CD14-positive monocyte (primary cell): ENCODE results near the gene LAMC3. TPM values are rescaled to one million over a fixed set of nuclear protein-coding genes. Genes with fewer than 3 reads are reported as not detected.

Experiments
- DNase-seq, 3 donors: peaks; one replicate each; pipeline ENCODE4 v3.0.0-alpha.2; 2011 to 2022
- H2AFZ ChIP-seq: 2 replicates; pipeline ENCODE4 v1.6.0; 2012; ENCODE audit warnings: mild to moderate bottlenecking, low read depth, low read length, inconsistent platforms; ENCODE audit not compliant: insufficient read depth, poor library complexity, severe bottlenecking
- H3K27ac ChIP-seq, 2 donors: 1 replicate in 1 of 2; 2 replicates in 1 of 2; pipeline ENCODE4 v1.5.1; 2012 to 2013; ENCODE audit warnings: low read length in 2 of 2, control low read depth in 1 of 2, inconsistent platforms in 1 of 2, low read depth in 1 of 2, mild to moderate bottlenecking in 1 of 2
- H3K27me3 ChIP-seq, 2 donors: one replicate each; pipeline versions ENCODE4 v1.6.0 to v1.6.1; 2011 to 2013; ENCODE audit warnings: low read length in 2 of 2; ENCODE audit not compliant: control insufficient read depth in 2 of 2, insufficient read depth in 2 of 2
- H3K36me3 ChIP-seq, 2 donors: replicated peaks in 1 of 2; 1 replicate in 1 of 2; 2 replicates in 1 of 2; pipeline versions ENCODE4 v1.5.1 to v1.6.1; 2012 to 2013; ENCODE audit warnings: low read length in 2 of 2, control low read depth in 1 of 2, inconsistent platforms in 1 of 2, mild to moderate bottlenecking in 1 of 2; ENCODE audit not compliant: insufficient read depth in 2 of 2, control insufficient read depth in 1 of 2
- H3K4me1 ChIP-seq, 2 donors: 1 replicate in 1 of 2; 2 replicates in 1 of 2; pipeline versions ENCODE4 v1.5.1 to v1.6.1; 2012 to 2013; ENCODE audit warnings: low read length in 2 of 2, control low read depth in 1 of 2, inconsistent platforms in 1 of 2, mild to moderate bottlenecking in 1 of 2, moderate library complexity in 1 of 2; ENCODE audit not compliant: insufficient read depth in 2 of 2, control insufficient read depth in 1 of 2
- H3K4me2 ChIP-seq: replicated peaks from 2 replicates; pipeline ENCODE3; 2012; ENCODE audit warnings: low read length, moderate library complexity, mild to moderate bottlenecking; ENCODE audit not compliant: poor library complexity, severe bottlenecking; ENCODE audit errors: extremely low read depth
- H3K4me3 ChIP-seq, 3 experiments: fragments of 200-600 bp in 1 of 3; sonication (generic) in 1 of 3; replicated peaks in 1 of 3; 1 replicate in 2 of 3; 2 replicates in 1 of 3; pipeline ENCODE4 v1.5.1; 2011 to 2013; ENCODE audit warnings: low read length in 3 of 3, mild to moderate bottlenecking in 3 of 3, control low read depth in 2 of 3, low read depth in 2 of 3, inconsistent platforms in 1 of 3, moderate library complexity in 1 of 3
- H3K79me2 ChIP-seq: 2 replicates; pipeline ENCODE4 v1.6.0; 2012; ENCODE audit warnings: mild to moderate bottlenecking, control low read depth, inconsistent platforms, low read length, moderate library complexity; ENCODE audit not compliant: insufficient read depth
- H3K9ac ChIP-seq: 2 replicates; pipeline ENCODE4 v1.6.0; 2017; ENCODE audit warnings: low read length, mild to moderate bottlenecking; ENCODE audit not compliant: insufficient read depth, poor library complexity, severe bottlenecking
- H3K9me3 ChIP-seq, 2 donors: replicated peaks in 1 of 2; 1 replicate in 1 of 2; 2 replicates in 1 of 2; pipeline versions ENCODE4 v1.5.1 to v1.6.1; 2012 to 2013; ENCODE audit warnings: low read length in 2 of 2, control low read depth in 1 of 2; ENCODE audit not compliant: control insufficient read depth in 1 of 2, insufficient read depth in 1 of 2
- H4K20me1 ChIP-seq: 2 replicates; pipeline ENCODE4 v1.6.0; 2012; ENCODE audit warnings: mild to moderate bottlenecking, low read length, control low read depth, moderate library complexity; ENCODE audit not compliant: insufficient read depth
- H3K27ac Mint-ChIP-seq, 7 donors: one replicate each; pipeline ENCODE4 v1.8.0; 2020; ENCODE audit warnings: mild to moderate bottlenecking in 7 of 7, mixed read lengths in 7 of 7, moderate library complexity in 6 of 7, inconsistent platforms in 2 of 7
- H3K27me3 Mint-ChIP-seq, 3 donors: one replicate each; pipeline ENCODE4 v1.8.0; 2021 to 2022; ENCODE audit warnings: low read depth in 3 of 3, mild to moderate bottlenecking in 3 of 3, mixed read lengths in 3 of 3, moderate library complexity in 3 of 3, inconsistent platforms in 1 of 3
- H3K36me3 Mint-ChIP-seq, 2 donors: one replicate each; pipeline ENCODE4 v1.8.0; 2020; ENCODE audit warnings: mixed read lengths in 2 of 2, inconsistent platforms in 1 of 2, mild to moderate bottlenecking in 1 of 2
- H3K4me1 Mint-ChIP-seq: one replicate; pipeline ENCODE4 v1.8.0; 2020; ENCODE audit warnings: mild to moderate bottlenecking, mixed read lengths
- H3K4me3 Mint-ChIP-seq, 2 donors: one replicate each; pipeline ENCODE4 v1.8.0; 2020; ENCODE audit warnings: mild to moderate bottlenecking in 2 of 2, mixed read lengths in 2 of 2, moderate library complexity in 1 of 2
- H3K9me3 Mint-ChIP-seq, 7 donors: one replicate each; pipeline ENCODE4 v1.8.0; 2020 to 2022; ENCODE audit warnings: mixed read lengths in 7 of 7, mild to moderate bottlenecking in 6 of 7, moderate library complexity in 6 of 7, inconsistent platforms in 2 of 7
- WGBS: methylation state at CpG from one replicate; pipeline ENCODE4 v1.1.5; 2013; ENCODE audit warnings: missing lambda C conversion rate; ENCODE audit not compliant: insufficient coverage; 5-methylcytosine and 5-hydroxymethylcytosine counted together
- intact Hi-C, 2 donors: fragments of 100-400 bp; cut with micrococcal nuclease; formaldehyde crosslinking; loops; one replicate each; pipeline versions ENCODE4 v1.15.0 to v1.15.1; 2023
- polyA plus RNA-seq, 3 donors: library from polyadenylated mRNA; depleted of rRNA in 1 of 3; unstranded in 2 of 3; stranded (reverse) in 1 of 3; fragments of 300-500 nt in 2 of 3; fragments of >200 nt in 1 of 3; fragmentation: Illumina TruSeq in 2 of 3; gene quantifications; 1 replicate in 2 of 3; 2 replicates in 1 of 3; pipeline ENCODE4 v1.2.3, GENCODE V29; 2012 to 2021
- TF ChIP-seq, protein P1 (sequence below): fragments of 200-600 bp; IDR thresholded peaks from one replicate; pipeline ENCODE4 v1.8.0; 2022; ENCODE audit warnings: antibody characterized with exemption, mild to moderate bottlenecking

The LAMC3 gene
- polyA plus RNA-seq, 3 donors = 0.19 TPM; not detected in 2

DNA sequence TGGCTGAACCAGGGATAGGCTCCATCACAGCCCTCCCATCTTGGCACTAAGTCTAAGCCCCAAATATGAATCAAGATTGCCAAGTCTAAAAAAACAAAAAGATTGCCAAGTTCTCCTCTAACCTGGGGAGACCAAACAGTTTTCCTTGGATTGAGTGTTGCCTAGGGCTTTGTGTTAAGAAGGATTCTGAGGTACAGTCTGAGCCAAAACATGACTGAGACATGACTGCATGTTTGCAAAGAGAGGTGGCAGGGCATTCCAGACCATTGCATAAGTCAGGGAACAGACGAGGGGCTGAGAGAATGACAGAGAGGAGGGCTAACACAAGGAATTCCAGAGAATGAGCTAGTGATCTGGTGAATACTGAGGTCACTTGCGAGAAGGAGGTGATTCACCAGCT lies 11.4 kb downstream of the LAMC3 start:
- Histone ChIP-seq H3K9me3 (no peaks in the 10 kb centered on the region), H3K36me3 (no peaks in the 10 kb centered on the region), H3K27ac (no peak overlapping the region), H3K79me2 (no peaks in the 10 kb centered on the region), H3K4me1 (no peaks in the 10 kb centered on the region), H3K9ac (no peak overlapping the region), H2AFZ (no peak overlapping the region), H3K4me2 (no peak overlapping the region), H3K27me3 (peaks cover 0 to 5% of the 10 kb centered on the region in 2 donors), H4K20me1 (no peaks in the 10 kb centered on the region), H3K4me3 (no peak overlapping the region)
- Mint-ChIP-seq H3K4me3 (no peak overlapping the region), H3K36me3 (no peaks in the 10 kb centered on the region), H3K4me1 (no peaks in the 10 kb centered on the region), H3K27me3 (peaks cover 2 to 14% (median 8%) of the 10 kb centered on the region in 3 donors), H3K9me3 (peaks cover 0 to 4% (median 0%) of the 10 kb centered on the region in 7 donors), H3K27ac (no peak overlapping the region)
- intact Hi-C loops = no loop called here
- DNase-seq = no peak
- TF ChIP-seq, protein P1, sequence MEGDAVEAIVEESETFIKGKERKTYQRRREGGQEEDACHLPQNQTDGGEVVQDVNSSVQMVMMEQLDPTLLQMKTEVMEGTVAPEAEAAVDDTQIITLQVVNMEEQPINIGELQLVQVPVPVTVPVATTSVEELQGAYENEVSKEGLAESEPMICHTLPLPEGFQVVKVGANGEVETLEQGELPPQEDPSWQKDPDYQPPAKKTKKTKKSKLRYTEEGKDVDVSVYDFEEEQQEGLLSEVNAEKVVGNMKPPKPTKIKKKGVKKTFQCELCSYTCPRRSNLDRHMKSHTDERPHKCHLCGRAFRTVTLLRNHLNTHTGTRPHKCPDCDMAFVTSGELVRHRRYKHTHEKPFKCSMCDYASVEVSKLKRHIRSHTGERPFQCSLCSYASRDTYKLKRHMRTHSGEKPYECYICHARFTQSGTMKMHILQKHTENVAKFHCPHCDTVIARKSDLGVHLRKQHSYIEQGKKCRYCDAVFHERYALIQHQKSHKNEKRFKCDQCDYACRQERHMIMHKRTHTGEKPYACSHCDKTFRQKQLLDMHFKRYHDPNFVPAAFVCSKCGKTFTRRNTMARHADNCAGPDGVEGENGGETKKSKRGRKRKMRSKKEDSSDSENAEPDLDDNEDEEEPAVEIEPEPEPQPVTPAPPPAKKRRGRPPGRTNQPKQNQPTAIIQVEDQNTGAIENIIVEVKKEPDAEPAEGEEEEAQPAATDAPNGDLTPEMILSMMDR = no peak
- 67% methylated on average over 1 of the region's 2 CpGs for WGBS

DNA sequence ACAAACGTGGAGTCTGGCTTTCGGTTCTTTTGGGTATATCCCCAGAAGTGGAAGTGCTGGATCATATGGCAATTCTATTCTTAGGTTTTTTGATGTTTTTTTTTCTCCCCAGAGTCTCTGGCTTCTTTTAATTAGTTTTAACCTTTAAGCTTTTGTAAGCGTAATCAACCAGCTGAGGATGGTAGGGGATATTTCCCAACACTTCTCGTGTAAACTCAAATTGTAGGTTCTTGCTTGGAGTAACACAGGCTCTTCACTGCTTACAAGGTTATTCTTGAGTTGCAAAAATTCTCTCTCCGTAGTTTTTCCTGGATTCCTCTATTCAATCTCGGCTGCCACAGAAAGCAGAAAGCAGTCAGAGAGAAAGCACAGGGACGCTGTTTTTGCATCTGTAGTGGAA lies 11.9 kb downstream of the LAMC3 start:
- Mint-ChIP-seq H3K4me1 (no peaks in the 10 kb centered on the region), H3K36me3 (no peaks in the 10 kb centered on the region), H3K9me3 (peaks cover 0 to 4% (median 0%) of the 10 kb centered on the region in 7 donors), H3K27me3 (peaks cover 4 to 10% (median 10%) of the 10 kb centered on the region in 3 donors), H3K4me3 (no peak overlapping the region), H3K27ac (no peak overlapping the region)
- no peaks in the 10 kb centered on the region for H3K9me3 ChIP-seq
- no peaks in the 10 kb centered on the region for H3K79me2 ChIP-seq
- H3K27ac ChIP-seq = no peak overlapping the region
- H3K4me3 ChIP-seq = no peak overlapping the region
- TF ChIP-seq, protein P1 = no peak
- intact Hi-C loops = no loop called here
- DNase-seq = no peak
- peaks cover 0 to 5% of the 10 kb centered on the region in 2 donors for H3K27me3 ChIP-seq
- H3K4me2 ChIP-seq = no peak overlapping the region
- no peak overlapping the region for H3K9ac ChIP-seq
- no peaks in the 10 kb centered on the region for H3K4me1 ChIP-seq
- no peaks in the 10 kb centered on the region for H4K20me1 ChIP-seq
- WGBS = 94% methylated on average over 2 of the region's 7 CpGs
- H2AFZ ChIP-seq = no peak overlapping the region
- H3K36me3 ChIP-seq = no peaks in the 10 kb centered on the region
